Activated CD4-positive, CD25-positive, alpha-beta regulatory T cell (primary cell): Measurements from ENCODE around the gene NTN1.
"Not testable (repeated sequence)": the region's sequence is repeated elsewhere in the genome, so short reads cannot be mapped to it uniquely, and the experiment has no call there.

Source experiments
- DNase-seq, 4 experiments: peaks; one replicate each; lab custom pipeline; 2025; lab: John Stamatoyannopoulos, UW

The NTN1 gene

GRCh38 chr17:9123594-9124553, 102.6 kb downstream of the NTN1 start:
- DNase-seq = no peak

- no peak for DNase-seq
Measured at GRCh38 chr17:9124554-9124935, 103.2 kb downstream of the NTN1 start.

GRCh38 chr17:9125722-9126121, 104.4 kb downstream of the NTN1 start:
- no peak for DNase-seq

- no peak for DNase-seq
Measured at GRCh38 chr17:9127340-9127739, 106.0 kb downstream of the NTN1 start.

GRCh38 chr17:9131371-9131770, 110.1 kb downstream of the NTN1 start:
- DNase-seq = no peak

GRCh38 chr17:9132291-9132690, 111.0 kb downstream of the NTN1 start:
- no peak for DNase-seq

GRCh38 chr17:9132944-9133610, 111.8 kb downstream of the NTN1 start:
- no peak for DNase-seq

GRCh38 chr17:9138161-9138717, 116.9 kb downstream of the NTN1 start:
- no peak for DNase-seq

- DNase-seq = no peak
Measured at GRCh38 chr17:9139695-9140094, 118.4 kb downstream of the NTN1 start.

GRCh38 chr17:9140550-9141424, 119.5 kb downstream of the NTN1 start:
- no peak for DNase-seq

- no peak for DNase-seq
Measured at GRCh38 chr17:9141425-9141753, 120.1 kb downstream of the NTN1 start.

GRCh38 chr17:9142772-9143494, 121.6 kb downstream of the NTN1 start:
- no peak for DNase-seq

GRCh38 chr17:9144502-9145249, 123.4 kb downstream of the NTN1 start:
- no peak for DNase-seq

- DNase-seq = no peak
Measured at GRCh38 chr17:9146064-9146463, 124.8 kb downstream of the NTN1 start.

GRCh38 chr17:9148905-9149525, 127.7 kb downstream of the NTN1 start:
- no peak for DNase-seq

GRCh38 chr17:9150446-9151090, 129.3 kb downstream of the NTN1 start:
- DNase-seq = no peak

- DNase-seq = no peak
Measured at GRCh38 chr17:9151091-9151490, 129.8 kb downstream of the NTN1 start.

- DNase-seq = not testable (repeated sequence)
Measured at GRCh38 chr17:9151740-9152139, 130.4 kb downstream of the NTN1 start.

- DNase-seq = no peak
Measured at GRCh38 chr17:9158544-9159452, 137.5 kb downstream of the NTN1 start.
